ENCODE measurements around the gene RRP8. TPM values are rescaled to one million over a fixed set of nuclear protein-coding genes. Genes with fewer than 3 reads are reported as not detected.

Gene RRP8
- total and polyA plus RNA-seq, 10 of the 15 experiments (the other 5 are each of a cell fraction or from before 2014, with no cell fraction given) = 4.7 to 51.2 (median 23.9) TPM

GRCh38 chr11:6568191-6568918 is 35.1 kb downstream of the RRP8 start:
- Histone ChIP-seq H2AFZ (ENCODE audit: control insufficient read depth, low read depth, low read length) (no peak overlapping the region), H3K36me3 (ENCODE audit: control insufficient read depth in 2 of 2, insufficient read depth in 2 of 2, low read length in 1 of 2) (peaks cover 0 to 1% of the 10 kb centered on the region in 2 experiments; a peak in 1 of 4 replicates), H3K4me2 (ENCODE audit: control insufficient read depth, insufficient read depth) (no peak overlapping the region), H3K9ac (ENCODE audit: control insufficient read depth, insufficient read depth, low read length) (no peak overlapping the region), H3K27ac (ENCODE audit: control insufficient read depth, insufficient read depth) (no peak overlapping the region), H3K4me3 (no peak overlapping the region), H3K9me3 (replicated peaks; ENCODE audit: control insufficient read depth, insufficient read depth, low read length) (no peaks in the 10 kb centered on the region), H4K20me1 (ENCODE audit: control insufficient read depth, insufficient read depth) (no peaks in the 10 kb centered on the region), H3K4me1 (ENCODE audit: control insufficient read depth, insufficient read depth, low read length) (no peaks in the 10 kb centered on the region), H3K27me3 (replicated peaks in 1 of 2; ENCODE audit: control insufficient read depth in 2 of 2, insufficient read depth in 2 of 2, low read length in 1 of 2) (no peaks in the 10 kb centered on the region), H3K79me2 (ENCODE audit: control insufficient read depth, insufficient read depth, low read length) (no peaks in the 10 kb centered on the region)
- WGBS (ENCODE audit: insufficient coverage, insufficient replicate concordance, low lambda C conversion rate, missing lambda C conversion rate) = 85% methylated on average over 4 of the region's 4 CpGs
- intact Hi-C loops (cut with micrococcal nuclease; ENCODE audit: unreplicated experiment) (no loop called here), in situ Hi-C loops (cut with MboI) (no loop called here)
- ChIA-PET CTCF (interaction anchor here (1.1 kb wide), 2 partner anchors 37 to 189 kb away, joined by 3 to 4 read pairs; no protein-coding TSS in a partner anchor), RAD21 (ENCODE audit: unreplicated experiment) (no interaction called here), SMC1A (ENCODE audit: uncharacterized antibody, unreplicated experiment) (no interaction called here), POLR2A (no interaction called here)
- no TSS peak for BruUV-seq (replicated peaks)
- no peak for DNase-seq (ENCODE audit: low read depth, low spot score)
- no peak for FAIRE-seq
- TF ChIP-seq MLLT1 (IDR thresholded peaks at IDR 0.05) (no peak), BACH1 (IDR thresholded peaks at IDR 0.05; ENCODE audit: borderline replicate concordance) (peak; percentile 51; the same call in 1 of the 2 replicates)
- ATAC-seq = no peak

GRCh38 chr11:6567371-6567745 is 36.1 kb downstream of the RRP8 start:
- H3K27me3 ChIP-seq (replicated peaks in 1 of 2; ENCODE audit: control insufficient read depth in 2 of 2, insufficient read depth in 2 of 2, low read length in 1 of 2) = no peaks in the 10 kb centered on the region
- SMC1A ChIA-PET (ENCODE audit: uncharacterized antibody, unreplicated experiment) = no interaction called here
- H4K20me1 ChIP-seq (ENCODE audit: control insufficient read depth, insufficient read depth) = no peaks in the 10 kb centered on the region
- H2AFZ ChIP-seq (ENCODE audit: control insufficient read depth, low read depth, low read length) = no peak overlapping the region
- no peak for TF ChIP-seq E4F1 (IDR thresholded peaks at IDR 0.05; ENCODE audit: borderline replicate concordance, partially characterized antibody)
- no peak for TF ChIP-seq PBX3 (IDR thresholded peaks at IDR 0.05; ENCODE audit: insufficient replicate concordance, low read depth, low read length)
- TF ChIP-seq PAX5 (IDR thresholded peaks at IDR 0.05; ENCODE audit: borderline replicate concordance, low read depth, low read length) = no peak
- no peak overlapping the region for H3K9ac ChIP-seq (ENCODE audit: control insufficient read depth, insufficient read depth, low read length)
- H3K4me1 ChIP-seq (ENCODE audit: control insufficient read depth, insufficient read depth, low read length) = no peaks in the 10 kb centered on the region
- H3K9me3 ChIP-seq (replicated peaks; ENCODE audit: control insufficient read depth, insufficient read depth, low read length) = no peaks in the 10 kb centered on the region
- RAD21 ChIA-PET (ENCODE audit: unreplicated experiment) = no interaction called here
- in situ Hi-C loops (cut with MboI) (no loop called here), intact Hi-C loops (cut with micrococcal nuclease; ENCODE audit: unreplicated experiment) (no loop called here)
- WGBS (ENCODE audit: insufficient coverage, insufficient replicate concordance, low lambda C conversion rate, missing lambda C conversion rate) = 99% methylated on average over 7 of the region's 7 CpGs
- H3K79me2 ChIP-seq (ENCODE audit: control insufficient read depth, insufficient read depth, low read length) = no peaks in the 10 kb centered on the region
- peaks cover 0 to 1% of the 10 kb centered on the region in 2 experiments; a peak in 1 of 4 replicates for H3K36me3 ChIP-seq (ENCODE audit: control insufficient read depth in 2 of 2, insufficient read depth in 2 of 2, low read length in 1 of 2)
- no peak overlapping the region for H3K27ac ChIP-seq (ENCODE audit: control insufficient read depth, insufficient read depth)
- DNase-seq (ENCODE audit: low read depth, low spot score) (no peak), FAIRE-seq (no peak), ATAC-seq (no peak)
- POLR2A ChIA-PET = no interaction called here
- no peak overlapping the region for H3K4me3 ChIP-seq
- H3K4me2 ChIP-seq (ENCODE audit: control insufficient read depth, insufficient read depth) = no peak overlapping the region
- CTCF ChIA-PET = no interaction called here
- BruUV-seq (replicated peaks) = no TSS peak

Measured in GM12878 (cell line).